Uterus (tissue), 4 donors: Measurements from ENCODE around the gene TWSG1. TPM values are rescaled to one million over a fixed set of nuclear protein-coding genes. Genes with fewer than 3 reads are reported as not detected.
"Not testable (repeated sequence)": the region's sequence is repeated elsewhere in the genome, so short reads cannot be mapped to it uniquely, and the experiment has no call there.

Experiments
- DNase-seq, 2 donors: peaks; one replicate each; pipeline ENCODE4 v3.0.0-alpha.2; 2019 to 2020
- H3K27ac ChIP-seq, 2 donors: fragments of 200-600 bp; sonication (generic); 1 replicate in 1 of 2; 2 replicates in 1 of 2; pipeline ENCODE4 v1.5.1; 2016 to 2018
- H3K27me3 ChIP-seq, 2 donors: fragments of 200-600 bp; sonication (generic); one replicate each; pipeline ENCODE4 v1.5.1; 2018 to 2019; ENCODE audit warnings: control low read depth in 1 of 2
- H3K36me3 ChIP-seq, 2 donors: fragments of 200-600 bp; sonication (generic); one replicate each; pipeline ENCODE4 v1.5.1; 2019; ENCODE audit warnings: control low read depth in 1 of 2
- H3K4me1 ChIP-seq, 2 donors: fragments of 200-600 bp; sonication (generic); one replicate each; pipeline ENCODE4 v1.5.1; 2018 to 2019; ENCODE audit warnings: control low read depth in 1 of 2
- H3K4me3 ChIP-seq, 2 donors: fragments of 200-600 bp; sonication (generic); 1 replicate in 1 of 2; 2 replicates in 1 of 2; pipeline ENCODE4 v1.5.1; 2018 to 2019; ENCODE audit warnings: mild to moderate bottlenecking in 1 of 2
- H3K9me3 ChIP-seq, 2 donors: fragments of 200-600 bp; sonication (generic); one replicate each; pipeline ENCODE4 v1.5.1; 2019; ENCODE audit warnings: control low read depth in 1 of 2
- CTCF ChIP-seq, 4 experiments: fragments of 200-600 bp in 2 of 4; fragments of 450-650 bp in 2 of 4; sonication (generic) in 2 of 4; IDR thresholded peaks; one replicate each; pipeline ENCODE4 v1.5.1; 2016 to 2019; ENCODE audit warnings: antibody characterized with exemption in 4 of 4, mild to moderate bottlenecking in 2 of 4, moderate library complexity in 1 of 4
- POLR2A ChIP-seq, 2 donors: fragments of 450-650 bp; IDR thresholded peaks; one replicate each; pipeline ENCODE4 v1.6.1; 2016; ENCODE audit warnings: antibody characterized with exemption in 2 of 2, mild to moderate bottlenecking in 1 of 2, moderate library complexity in 1 of 2
- intact Hi-C: fragments of 100-400 bp; cut with DNase I; formaldehyde crosslinking; loops from one replicate; pipeline ENCODE4 v1.15.1; 2023; ENCODE audit warnings: low total_unique reads
- total RNA-seq, 4 donors: library from RNA; depleted of rRNA in 3 of 4; stranded (reverse); fragments of >200 nt in 3 of 4; gene quantifications; one replicate each; pipeline versions ENCODE4 v1.1.0 to v1.2.4, GENCODE V29; 2014 to 2023
- donor health status: DM: yes; HTN: yes; CAD: no.

The TWSG1 gene
- total RNA-seq, 4 donors from 2014 or later: 47.6 to 198 (median 61.0) TPM

GRCh38 chr18:9428862-9429661, 94.5 kb downstream of the TWSG1 start:
- no peak overlapping the region for H3K4me3 ChIP-seq
- DNase-seq: no peak
- TF ChIP-seq CTCF (IDR thresholded peaks at IDR 0.05) (no peak), POLR2A (IDR thresholded peaks at IDR 0.05) (no peak)
- H3K27me3 ChIP-seq: no peaks in the 10 kb centered on the region
- intact Hi-C loops: no loop called here
- no peaks in the 10 kb centered on the region for H3K36me3 ChIP-seq
- H3K27ac ChIP-seq: no peak overlapping the region
- H3K9me3 ChIP-seq: no peaks in the 10 kb centered on the region
- no peaks in the 10 kb centered on the region for H3K4me1 ChIP-seq

- Histone ChIP-seq H3K4me3 (no peak overlapping the region), H3K9me3 (no peaks in the 10 kb centered on the region), H3K4me1 (no peaks in the 10 kb centered on the region), H3K36me3 (no peaks in the 10 kb centered on the region), H3K27ac (no peak overlapping the region), H3K27me3 (no peaks in the 10 kb centered on the region)
- intact Hi-C loops: no loop called here
- no peak for DNase-seq
- no peak for TF ChIP-seq CTCF (IDR thresholded peaks at IDR 0.05)
- TF ChIP-seq POLR2A (IDR thresholded peaks at IDR 0.05): no peak
Measured at GRCh38 chr18:9429662-9429993, 95.1 kb downstream of the TWSG1 start.

GRCh38 chr18:9430315-9430714, 95.7 kb downstream of the TWSG1 start:
- H3K4me3 ChIP-seq, H3K27me3 ChIP-seq, intact Hi-C loops, H3K27ac ChIP-seq, H3K9me3 ChIP-seq, DNase-seq, H3K36me3 ChIP-seq, H3K4me1 ChIP-seq: not testable (repeated sequence)

- Histone ChIP-seq H3K4me1 (no peaks in the 10 kb centered on the region), H3K27ac (no peak overlapping the region), H3K9me3 (no peaks in the 10 kb centered on the region), H3K27me3 (no peaks in the 10 kb centered on the region), H3K36me3 (no peaks in the 10 kb centered on the region), H3K4me3 (no peak overlapping the region)
- intact Hi-C loops: no loop called here
- no peak for TF ChIP-seq CTCF (IDR thresholded peaks at IDR 0.05)
- no peak for DNase-seq
Measured at GRCh38 chr18:9431296-9431695, 96.7 kb downstream of the TWSG1 start.

- H3K9me3 ChIP-seq, H3K36me3 ChIP-seq, DNase-seq, H3K4me3 ChIP-seq, intact Hi-C loops, H3K4me1 ChIP-seq, H3K27me3 ChIP-seq, H3K27ac ChIP-seq: not testable (repeated sequence)
Measured at GRCh38 chr18:9433122-9433521, 98.5 kb downstream of the TWSG1 start.

- no peak overlapping the region for H3K4me3 ChIP-seq
- intact Hi-C loops: no loop called here
- H3K27ac ChIP-seq: no peak overlapping the region
Measured at GRCh38 chr18:9433671-9434121, 99.1 kb downstream of the TWSG1 start.

More at GRCh38 chr18:9433671-9434121, 99.1 kb downstream of the TWSG1 start:
- no peaks in the 10 kb centered on the region for H3K9me3 ChIP-seq
- H3K4me1 ChIP-seq: no peaks in the 10 kb centered on the region
- no peaks in the 10 kb centered on the region for H3K36me3 ChIP-seq
- no peaks in the 10 kb centered on the region for H3K27me3 ChIP-seq
- no peak for DNase-seq
- no peak for TF ChIP-seq CTCF (IDR thresholded peaks at IDR 0.05)
- TF ChIP-seq POLR2A (IDR thresholded peaks at IDR 0.05): no peak
